ENCODE results near the gene NINL. TPM values are rescaled to one million over a fixed set of nuclear protein-coding genes. Genes with fewer than 3 reads are reported as not detected.

Gene NINL
- total RNA-seq, 2 donors from 2014 or later: 5.0 to 5.2 TPM

DNA sequence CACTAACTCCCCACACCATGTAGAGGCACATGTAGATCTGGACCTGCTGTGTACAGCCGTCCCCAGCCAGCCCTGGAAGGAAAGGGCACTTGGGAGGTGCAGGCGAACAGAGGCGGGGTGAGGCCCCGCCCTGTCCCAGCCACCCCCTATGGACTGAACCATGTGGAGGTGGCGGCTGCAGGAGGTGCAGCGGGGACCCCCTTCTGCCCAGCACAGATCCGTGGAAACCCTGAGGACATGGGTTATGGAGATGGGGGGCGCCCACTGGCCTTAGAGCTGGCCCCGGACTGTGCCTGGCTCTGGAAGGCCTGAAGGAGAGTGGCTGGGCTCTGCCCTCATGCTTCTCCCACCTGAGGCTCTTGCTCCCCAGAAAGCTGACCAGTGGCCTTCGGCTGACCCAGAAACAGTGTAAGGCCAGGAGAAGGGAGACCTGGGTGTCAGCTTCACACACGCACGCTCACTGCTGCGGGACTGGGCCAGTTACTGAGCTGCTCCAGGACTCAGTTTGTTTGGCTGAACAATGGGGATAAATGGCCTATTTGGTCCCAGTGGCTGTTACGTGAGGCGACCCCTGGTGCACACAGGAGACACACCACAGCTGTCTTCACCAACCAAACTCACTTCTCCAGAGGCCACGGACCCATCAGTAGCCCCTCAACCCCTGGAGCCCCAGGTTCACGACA, 90.7 kb downstream of the NINL start:
- DNase-seq (no peak), ATAC-seq (no peak)
- intact Hi-C loops (cut with DNase I, micrococcal nuclease): no loop called here

DNA sequence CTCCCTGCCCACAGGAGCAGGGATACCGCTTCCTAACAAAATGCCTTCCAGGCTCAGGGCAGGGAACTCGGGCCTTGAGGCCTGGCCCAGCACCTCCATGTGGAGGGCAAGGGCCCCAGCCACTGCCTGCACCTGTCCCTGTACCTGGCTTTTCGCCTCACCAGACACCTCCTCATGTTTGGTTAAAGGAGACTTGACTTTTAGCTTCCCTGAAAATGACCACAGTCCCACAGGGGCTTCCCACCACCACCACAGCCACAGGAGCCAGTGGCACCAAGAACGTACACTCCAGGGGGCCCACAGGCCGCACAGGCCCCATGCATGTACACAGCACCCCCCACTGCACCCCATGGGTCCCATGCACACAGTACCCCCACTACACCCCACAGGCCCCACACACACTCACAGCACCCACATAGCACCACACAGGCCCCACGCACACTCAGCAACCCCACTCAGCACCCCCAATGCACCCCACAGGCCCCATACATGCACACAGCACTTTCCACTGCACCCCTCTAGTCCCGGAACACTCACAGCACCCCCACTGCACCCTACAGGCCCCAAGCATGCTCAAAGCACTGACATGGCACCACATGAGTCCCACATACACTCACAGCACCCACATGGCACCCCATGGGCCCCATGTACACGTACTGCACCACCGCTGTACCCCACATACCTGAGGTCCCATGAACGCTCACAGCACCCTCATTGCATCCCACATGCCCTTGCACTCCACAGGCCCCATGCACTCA, 91.4 kb downstream of the NINL start:
- intact Hi-C loops (cut with DNase I, micrococcal nuclease): no loop called here
- DNase-seq: no peak
- no peak for ATAC-seq

- ATAC-seq (no peak), DNase-seq (no peak)
- intact Hi-C loops (cut with DNase I, micrococcal nuclease): no loop called here
Measured at GRCh38 chr20:25493137-25493536, 92.2 kb downstream of the NINL start.

GRCh38 chr20:25491446-25492038, 93.8 kb downstream of the NINL start:
- ATAC-seq (no peak), DNase-seq (no peak)
- intact Hi-C loops (cut with DNase I, micrococcal nuclease): no loop called here

- intact Hi-C loops (cut with DNase I, micrococcal nuclease): no loop called here
- ATAC-seq: no peak
- no peak for DNase-seq
Measured at GRCh38 chr20:25490656-25491445, 94.5 kb downstream of the NINL start.

- intact Hi-C loops (cut with DNase I, micrococcal nuclease): no loop called here
- DNase-seq (no peak), ATAC-seq (no peak)
Measured at GRCh38 chr20:25489221-25489871, 96.0 kb downstream of the NINL start.

DNA sequence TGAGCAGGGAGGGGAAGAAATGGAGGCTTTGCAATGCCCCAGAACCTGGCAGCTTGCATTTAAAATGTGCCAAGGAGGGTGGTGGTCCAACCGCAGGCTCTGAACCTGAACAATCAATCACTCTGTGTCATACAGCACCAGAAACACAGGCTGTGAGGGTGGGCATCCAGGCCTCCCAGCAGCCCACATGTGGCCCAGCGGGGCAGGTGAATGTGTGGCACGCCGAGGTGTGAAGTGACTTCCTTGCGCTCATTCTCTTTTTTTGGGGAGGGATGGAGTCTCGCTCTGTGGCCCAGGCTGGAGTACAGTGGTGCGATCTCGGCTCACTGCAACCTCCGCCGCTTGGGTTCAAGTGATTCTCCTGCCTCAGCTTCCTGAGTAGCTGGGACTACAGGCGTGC, 97.4 kb downstream of the NINL start:
- DNase-seq: no peak
- ATAC-seq: no peak
- intact Hi-C loops (cut with DNase I, micrococcal nuclease): no loop called here

DNA sequence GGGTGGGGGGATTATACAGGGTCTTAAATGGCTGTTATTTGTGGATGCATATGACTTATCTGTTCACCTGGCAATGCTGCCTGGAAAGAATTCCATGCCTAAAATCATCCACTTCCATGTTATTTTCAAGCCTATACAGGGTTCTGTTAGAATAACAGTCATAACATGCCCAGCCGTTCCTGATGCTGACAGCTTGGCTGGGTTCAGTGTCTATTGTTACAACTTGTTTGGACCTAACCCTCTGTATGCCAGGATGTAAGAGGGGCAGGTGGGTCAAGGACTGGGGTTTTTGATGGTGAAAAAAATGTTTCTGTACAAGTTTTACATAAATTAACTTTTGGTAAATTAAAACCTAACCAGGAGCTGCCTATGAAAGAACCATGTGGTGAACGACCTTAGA, 98.0 kb downstream of the NINL start:
- intact Hi-C loops (cut with DNase I, micrococcal nuclease): no loop called here
- DNase-seq (no peak), ATAC-seq (no peak)

- intact Hi-C loops (cut with DNase I, micrococcal nuclease): no loop called here
- no peak for DNase-seq
- no peak for ATAC-seq
Measured at GRCh38 chr20:25486377-25486776, 99.0 kb downstream of the NINL start.

DNA sequence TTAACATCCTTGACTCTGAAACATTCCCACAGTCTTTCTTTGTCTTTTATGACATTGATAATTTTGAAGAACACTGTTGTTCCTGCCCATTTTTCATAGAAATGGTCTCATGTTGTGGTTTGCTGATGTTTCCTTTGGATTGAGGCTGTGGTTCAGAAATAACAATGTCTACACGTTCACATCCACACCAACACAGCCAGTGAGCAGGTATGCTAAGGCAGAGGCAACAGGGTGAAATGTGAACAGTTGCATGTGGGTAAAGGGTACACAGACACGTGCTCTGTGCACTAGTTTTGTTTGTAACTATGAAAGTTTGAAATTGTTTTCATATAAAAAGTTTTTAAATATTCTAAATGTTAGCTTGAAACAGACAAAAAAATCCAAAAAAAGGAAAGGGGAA, 99.5 kb downstream of the NINL start:
- intact Hi-C loops (cut with DNase I, micrococcal nuclease): no loop called here
- no peak for ATAC-seq

DNA sequence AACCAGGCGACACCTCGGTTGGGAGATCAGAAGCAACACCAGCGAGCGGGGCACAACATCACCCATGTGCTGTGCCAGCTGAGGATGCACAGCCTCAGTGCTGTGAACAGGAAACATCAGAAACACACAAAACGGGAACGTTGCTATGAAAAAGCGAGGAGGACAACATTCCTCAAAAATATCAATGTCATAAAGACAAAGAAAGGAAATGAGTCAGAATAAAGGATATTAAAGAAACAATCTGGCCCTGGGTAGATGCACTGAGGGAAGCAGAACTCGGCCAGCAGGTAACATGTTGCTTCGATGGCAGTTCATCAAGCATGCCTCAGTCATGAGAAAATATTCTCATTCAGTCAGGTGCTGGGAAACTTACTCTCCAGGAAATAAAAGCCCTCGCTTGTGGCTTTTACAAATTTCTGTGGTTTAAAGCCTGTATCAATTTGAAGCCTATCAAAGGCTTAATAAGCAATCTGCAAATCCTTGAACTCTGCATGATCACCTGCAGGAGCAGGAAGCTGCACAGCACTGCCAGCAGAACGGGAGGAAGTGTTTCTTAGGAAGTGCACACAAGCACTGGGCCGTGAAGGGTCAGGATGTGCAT, 100.3 kb downstream of the NINL start:
- DNase-seq: no peak
- intact Hi-C loops (cut with DNase I, micrococcal nuclease): no loop called here
- no peak for ATAC-seq

More for the DNA sequence above, 99.5 kb downstream of the NINL start:
- no peak for DNase-seq

GRCh38 chr20:25484224-25484846, 101.0 kb downstream of the NINL start:
- no peak for ATAC-seq
- intact Hi-C loops (cut with DNase I, micrococcal nuclease): no loop called here
- no peak for DNase-seq

- DNase-seq (no peak), ATAC-seq (no peak)
- intact Hi-C loops (cut with DNase I, micrococcal nuclease): no loop called here
Measured at GRCh38 chr20:25483431-25484132, 101.7 kb downstream of the NINL start.

DNA sequence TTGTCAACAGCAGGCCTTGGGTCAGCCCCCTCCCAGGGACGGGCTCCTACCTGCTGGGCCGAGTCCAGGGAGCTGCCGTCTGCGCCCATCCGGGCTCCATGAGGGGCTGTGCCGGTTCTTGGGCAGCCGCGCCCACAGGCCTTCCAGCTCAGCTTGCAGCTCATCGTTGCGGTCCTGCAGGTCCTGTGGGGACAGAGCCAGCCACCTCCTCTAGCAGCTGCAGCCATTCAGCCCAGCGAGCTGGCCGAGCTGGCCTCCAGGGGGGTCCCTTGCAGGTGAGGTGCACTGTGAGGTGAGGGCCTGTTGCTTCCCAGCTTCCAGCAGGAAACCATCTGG, 103.4 kb downstream of the NINL start:
- ATAC-seq (no peak), DNase-seq (no peak)
- intact Hi-C loops (cut with DNase I, micrococcal nuclease): no loop called here

GRCh38 chr20:25481235-25481917, 104.0 kb downstream of the NINL start:
- intact Hi-C loops (cut with DNase I, micrococcal nuclease): no loop called here
- DNase-seq (no peak), ATAC-seq (no peak)

- DNase-seq (no peak), ATAC-seq (no peak)
- intact Hi-C loops (cut with DNase I, micrococcal nuclease): no loop called here
Measured at GRCh38 chr20:25480797-25481196, 104.5 kb downstream of the NINL start.

DNA sequence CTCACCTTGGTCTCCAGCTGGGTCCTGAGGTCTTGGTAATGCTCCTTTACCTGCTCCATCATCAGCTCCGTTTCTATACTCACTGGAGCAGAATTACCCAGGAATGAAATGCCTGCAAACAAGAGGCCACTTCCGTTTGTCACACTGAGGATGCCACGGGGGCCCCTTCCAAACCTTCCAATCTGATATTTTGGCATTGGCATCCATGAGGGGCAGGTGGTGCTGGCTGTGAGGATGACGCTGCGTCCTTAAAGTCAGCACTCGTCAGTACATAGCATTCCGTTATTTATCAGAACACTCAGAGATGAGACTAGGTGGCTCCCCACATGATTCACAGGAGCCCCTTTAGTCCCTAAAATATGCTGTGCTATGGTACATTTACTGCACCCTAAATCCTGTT, 105.2 kb downstream of the NINL start:
- DNase-seq (no peak), ATAC-seq (no peak)
- intact Hi-C loops (cut with DNase I, micrococcal nuclease): no loop called here

Data from left colon (tissue), 2 donors.